WTC11 (cell line): ENCODE results near the gene KLHL25. TPM values are rescaled to one million over a fixed set of nuclear protein-coding genes. Genes with fewer than 3 reads are reported as not detected.
"Not testable (repeated sequence)": the region's sequence is repeated elsewhere in the genome, so short reads cannot be mapped to it uniquely, and the experiment has no call there.

ENCODE experiments used
- ATAC-seq: fragments of 200-7000 bp; cut with Tn5 transposase; 2 replicates; pipeline ENCODE4 v1.10.0; 2021; ENCODE audit warnings: mild to moderate bottlenecking, moderate library complexity
- CTCF ChIA-PET: fragments of 300-600 bp; sonication (Branson Sonifier 250); formaldehyde crosslinking; loops from one replicate; lab custom pipeline; 2021; ENCODE audit warnings: antibody characterized with exemption; lab: Charles Lee
- POLR2A ChIA-PET: fragments of 350-600 bp; sonication (Branson Sonifier 250); formaldehyde crosslinking; loops from one replicate; lab custom pipeline; 2021; ENCODE audit warnings: antibody characterized with exemption; lab: Charles Lee
- DNase-seq: peaks from one replicate; pipeline ENCODE4 v3.0.0; 2021; ENCODE audit warnings: low spot score
- H3K27ac Mint-ChIP-seq: 2 replicates; pipeline ENCODE4 v1.8.0; 2021; ENCODE audit warnings: mixed read lengths
- H3K27me3 Mint-ChIP-seq: 2 replicates; pipeline ENCODE4 v1.8.0; 2021; ENCODE audit warnings: low read depth, mild to moderate bottlenecking, moderate library complexity, mixed read lengths
- H3K36me3 Mint-ChIP-seq: 2 replicates; pipeline ENCODE4 v1.8.0; 2021; ENCODE audit warnings: mixed read lengths
- H3K4me1 Mint-ChIP-seq: 2 replicates; pipeline ENCODE4 v1.8.0; 2022; ENCODE audit warnings: mixed read lengths
- H3K4me3 Mint-ChIP-seq: 2 replicates; pipeline ENCODE4 v1.8.0; 2021; ENCODE audit warnings: mild to moderate bottlenecking, moderate library complexity, mixed read lengths
- H3K9me3 Mint-ChIP-seq: 2 replicates; pipeline ENCODE4 v1.8.0; 2021; ENCODE audit warnings: mixed read lengths
- AR ChIP-seq: fragments of 250-450 bp; sonication (Bioruptor Pico); IDR thresholded peaks from 2 replicates; pipeline ENCODE4 v1.9.0; 2021; ENCODE audit warnings: mild to moderate bottlenecking
- ATF1 ChIP-seq: sonication (generic); formaldehyde crosslinking; IDR thresholded peaks from 2 replicates; pipeline ENCODE4 v1.8.1; 2023; ENCODE audit warnings: mild to moderate bottlenecking, moderate library complexity, missing genetic modification reagents
- CREM ChIP-seq: sonication (generic); formaldehyde crosslinking; IDR thresholded peaks from 2 replicates; pipeline ENCODE4 v1.8.1; 2022; ENCODE audit warnings: mild to moderate bottlenecking, missing genetic modification reagents, moderate library complexity
- HMGA2 ChIP-seq: fragments of 250-450 bp; sonication (Bioruptor Pico); IDR thresholded peaks from 2 replicates; pipeline ENCODE4 v1.4.0; 2021; ENCODE audit warnings: mild to moderate bottlenecking, moderate library complexity
- MXD4 ChIP-seq: fragments of 250-450 bp; sonication (Bioruptor Pico); IDR thresholded peaks from 2 replicates; pipeline ENCODE4 v1.8.0; 2021; ENCODE audit warnings: mild to moderate bottlenecking, moderate library complexity, borderline replicate concordance
- NFE2L1 ChIP-seq: sonication (generic); formaldehyde crosslinking; IDR thresholded peaks from 2 replicates; pipeline ENCODE4 v1.8.1; 2023; ENCODE audit warnings: missing genetic modification reagents
- ZNF263 ChIP-seq: sonication (generic); formaldehyde crosslinking; IDR thresholded peaks from 2 replicates; pipeline ENCODE4 v1.8.1; 2022; ENCODE audit warnings: low read depth, mild to moderate bottlenecking, moderate library complexity, missing genetic modification reagents
- ZNF416 ChIP-seq: fragments of 250-450 bp; sonication (Bioruptor Pico); IDR thresholded peaks from 2 replicates; pipeline ENCODE4 v1.9.0; 2021; ENCODE audit warnings: mild to moderate bottlenecking, inconsistent platforms
- ZNF532 ChIP-seq: fragments of 250-450 bp; sonication (Bioruptor Pico); IDR thresholded peaks from 2 replicates; pipeline ENCODE4 v1.9.0; 2021; ENCODE audit warnings: mild to moderate bottlenecking, borderline replicate concordance
- total RNA-seq: library from RNA; stranded (reverse); gene quantifications from 3 replicates; pipeline ENCODE4 v1.2.3, GENCODE V29; 2021
- TF ChIP-seq, protein P1 (sequence below): sonication (generic); formaldehyde crosslinking; IDR thresholded peaks from 2 replicates; pipeline ENCODE4 v1.8.1; 2023; ENCODE audit warnings: mild to moderate bottlenecking, missing genetic modification reagents, moderate library complexity
- TF ChIP-seq, protein P2 (sequence below): sonication (generic); formaldehyde crosslinking; IDR thresholded peaks from 2 replicates; pipeline ENCODE4 v1.8.0; 2023; ENCODE audit warnings: missing genetic modification reagents

Gene KLHL25
- total RNA-seq, 1 experiment from 2014 or later: 14.1 TPM

- TF ChIP-seq ZNF263 (CRISPR knock-in tag): no peak
- TF ChIP-seq, protein P1, sequence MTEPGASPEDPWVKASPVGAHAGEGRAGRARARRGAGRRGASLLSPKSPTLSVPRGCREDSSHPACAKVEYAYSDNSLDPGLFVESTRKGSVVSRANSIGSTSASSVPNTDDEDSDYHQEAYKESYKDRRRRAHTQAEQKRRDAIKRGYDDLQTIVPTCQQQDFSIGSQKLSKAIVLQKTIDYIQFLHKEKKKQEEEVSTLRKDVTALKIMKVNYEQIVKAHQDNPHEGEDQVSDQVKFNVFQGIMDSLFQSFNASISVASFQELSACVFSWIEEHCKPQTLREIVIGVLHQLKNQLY (CRISPR knock-in tag): no peak
These were observed 9.9 kb upstream of the KLHL25 start (continued) for GRCh38 chr15:85804481-85805170.

GRCh38 chr15:85802617-85803016, 7.9 kb upstream of the KLHL25 start:
- H3K27ac Mint-ChIP-seq, H3K27me3 Mint-ChIP-seq, H3K4me1 Mint-ChIP-seq, H3K4me3 Mint-ChIP-seq, DNase-seq, POLR2A ChIA-PET, H3K36me3 Mint-ChIP-seq, H3K9me3 Mint-ChIP-seq: not testable (repeated sequence)
- CTCF ChIA-PET: interaction anchor here (0.7 to 1.3 kb wide), 10 partner anchors 9 to 57 kb away, joined by 3 to 9 read pairs (median 4); partner anchors contain the start of gene KLHL25
- peak; percentile 71 for ATAC-seq

DNA sequence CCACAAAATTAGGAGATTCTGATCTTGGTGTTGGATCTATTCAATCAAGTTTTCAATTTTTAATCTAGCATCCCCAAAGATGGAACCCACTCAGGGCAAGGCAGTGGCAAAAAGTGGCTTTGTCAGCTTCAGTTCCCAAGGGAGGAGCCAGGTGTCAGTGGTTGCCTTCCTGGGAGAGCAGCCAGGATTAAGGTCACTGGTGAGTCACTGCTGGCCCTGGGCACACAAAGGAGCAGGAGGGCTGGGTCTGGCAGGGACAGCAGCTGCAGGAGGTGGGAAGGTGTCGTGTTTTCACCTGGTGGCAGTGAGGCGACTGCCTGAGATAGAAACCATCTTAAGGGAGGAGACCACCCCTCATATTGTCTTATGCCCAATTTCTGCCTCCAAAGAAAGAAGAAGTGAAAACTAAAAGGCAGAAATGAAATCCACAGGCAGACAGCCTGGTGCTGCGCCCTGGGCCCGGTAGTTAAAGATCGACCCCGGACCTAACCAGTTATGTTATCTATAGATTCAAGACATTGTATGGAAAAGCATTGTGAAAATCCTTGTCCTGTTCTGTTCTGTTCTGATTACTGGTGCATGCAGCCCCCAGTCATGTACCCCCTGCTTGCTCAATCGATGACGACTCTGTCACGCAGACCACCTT, 5.9 kb upstream of the KLHL25 start:
- Mint-ChIP-seq H3K9me3 (peaks cover 6% of the 10 kb centered on the region; the same call in 1 of the 2 replicates), H3K4me1 (peaks cover 6% of the 10 kb centered on the region), H3K27me3 (peaks cover 7% of the 10 kb centered on the region), H3K36me3 (no peaks in the 10 kb centered on the region), H3K4me3 (no peak overlapping the region), H3K27ac (no peak overlapping the region)
- CTCF ChIA-PET: interaction anchor here (0.7 to 2.0 kb wide), 5 partner anchors 14 to 732 kb away, joined by 3 to 7 read pairs (median 3); no protein-coding TSS in a partner anchor
- TF ChIP-seq AR (CRISPR knock-in tag): no peak
- no peak for TF ChIP-seq NFE2L1 (CRISPR knock-in tag)
- no peak for TF ChIP-seq CREM
- no peak for TF ChIP-seq ZNF532 (CRISPR knock-in tag)
- no peak for TF ChIP-seq ZNF416 (CRISPR knock-in tag)
- TF ChIP-seq ATF1 (CRISPR knock-in tag): no peak
- TF ChIP-seq HMGA2 (CRISPR knock-in tag): no peak
- no peak for TF ChIP-seq MXD4 (CRISPR knock-in tag)
- TF ChIP-seq, protein P2, sequence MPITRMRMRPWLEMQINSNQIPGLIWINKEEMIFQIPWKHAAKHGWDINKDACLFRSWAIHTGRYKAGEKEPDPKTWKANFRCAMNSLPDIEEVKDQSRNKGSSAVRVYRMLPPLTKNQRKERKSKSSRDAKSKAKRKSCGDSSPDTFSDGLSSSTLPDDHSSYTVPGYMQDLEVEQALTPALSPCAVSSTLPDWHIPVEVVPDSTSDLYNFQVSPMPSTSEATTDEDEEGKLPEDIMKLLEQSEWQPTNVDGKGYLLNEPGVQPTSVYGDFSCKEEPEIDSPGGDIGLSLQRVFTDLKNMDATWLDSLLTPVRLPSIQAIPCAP (CRISPR knock-in tag): no peak
- peak; percentile 62 for ATAC-seq
- DNase-seq: no peak
- POLR2A ChIA-PET: no interaction called here
